ENCODE results near the gene MMP2.

DNA sequence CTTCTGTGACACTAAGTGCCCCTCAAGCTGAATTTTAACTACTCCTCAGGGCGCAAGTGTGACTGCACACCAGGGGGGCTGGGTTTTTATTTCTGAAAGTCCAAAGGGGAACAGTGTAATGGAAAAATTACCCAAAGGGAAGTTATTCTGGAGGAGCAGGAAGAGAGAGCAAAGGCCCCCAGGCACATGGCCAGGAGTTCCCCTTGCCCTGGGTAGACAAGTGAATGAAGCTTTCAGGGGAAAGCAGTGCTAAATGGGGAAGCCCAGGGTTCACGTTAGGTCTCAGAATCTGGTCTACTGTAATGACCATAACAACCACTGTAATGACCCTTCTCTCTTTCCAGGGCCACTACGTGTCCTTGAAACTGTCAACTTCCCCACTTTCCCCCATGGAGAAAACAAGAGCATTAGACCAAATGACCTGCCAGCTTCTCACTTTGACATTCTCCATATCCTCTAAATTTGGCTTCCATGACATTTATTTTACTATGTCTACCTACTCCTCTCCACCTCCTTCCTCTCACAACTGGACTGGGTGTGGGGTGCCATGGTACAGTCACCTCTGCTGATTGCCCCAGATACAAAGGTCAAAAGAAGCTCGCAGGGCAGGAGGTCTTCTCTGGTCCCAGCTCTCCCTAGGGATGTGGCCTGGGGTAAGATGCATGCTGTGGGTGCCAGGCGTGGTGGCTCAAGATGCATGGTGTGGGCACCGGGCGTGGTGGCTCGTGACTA is 34.1 kb upstream of the MMP2 start:
- no peak for TF ChIP-seq CTCF (IDR thresholded peaks at IDR 0.05)
- no peak for TF ChIP-seq ZFX (IDR thresholded peaks at IDR 0.05; ENCODE audit: borderline replicate concordance)
